HG02678 (cell line): ENCODE measurements around the gene MSH5.

Experiments
- ATAC-seq: cut with Tn5 transposase; IDR thresholded peaks from one replicate; pipeline ENCODE4 v1.9.1; 2021; ENCODE audit warnings: mild to moderate bottlenecking, moderate library complexity; ENCODE audit not compliant: unreplicated experiment

Gene MSH5

DNA sequence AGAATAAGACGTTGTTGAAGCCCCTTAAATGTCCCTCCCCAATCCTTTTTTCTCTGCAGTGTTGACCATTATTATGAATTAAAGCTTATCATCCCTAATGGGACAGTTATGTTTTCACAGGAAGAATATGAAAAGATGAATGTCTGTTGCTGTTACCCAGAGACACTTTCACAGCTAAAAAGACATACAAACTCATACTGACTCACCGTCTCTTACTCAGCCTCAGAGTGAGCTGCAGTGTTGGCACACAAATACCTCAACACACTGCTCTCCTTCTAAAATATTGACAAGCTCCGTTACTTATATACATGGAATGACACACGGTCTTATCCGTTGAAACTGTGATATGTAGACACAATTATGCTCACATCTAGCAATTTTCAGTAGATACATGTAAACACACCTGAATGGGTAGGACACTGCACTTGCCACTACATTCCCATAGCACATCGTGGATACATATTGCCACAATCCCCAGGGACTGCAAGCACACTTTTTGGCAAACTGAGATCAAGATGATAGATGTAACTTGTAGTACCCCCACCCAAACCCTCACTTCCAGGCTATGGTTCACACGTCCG lies 13.0 kb downstream of the MSH5 start:
- no peak for ATAC-seq

- no peak for ATAC-seq
Observed at GRCh38 chr6:31758281-31758680, 18.5 kb downstream of the MSH5 start.

- ATAC-seq, result no peak
Observed at GRCh38 chr6:31760790-31761189, 21.0 kb downstream of the MSH5 start.

- no peak for ATAC-seq
Observed at GRCh38 chr6:31761343-31761742, 21.5 kb downstream of the MSH5 start.

DNA sequence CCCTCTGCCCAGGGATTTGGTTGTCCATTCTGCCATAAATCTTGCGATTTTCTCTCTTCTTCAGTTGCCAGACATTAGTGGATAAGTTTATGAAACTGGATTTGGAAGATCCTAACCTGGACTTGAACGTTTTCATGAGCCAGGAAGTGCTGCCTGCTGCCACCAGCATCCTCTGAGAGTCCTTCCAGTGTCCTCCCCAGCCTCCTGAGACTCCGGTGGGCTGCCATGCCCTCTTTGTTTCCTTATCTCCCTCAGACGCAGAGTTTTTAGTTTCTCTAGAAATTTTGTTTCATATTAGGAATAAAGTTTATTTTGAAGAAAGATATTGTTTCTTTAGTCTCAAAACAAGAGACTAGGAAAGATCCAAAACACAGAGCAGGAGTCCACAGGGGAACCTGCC lies 22.6 kb downstream of the MSH5 start, which contains the start of gene SAPCD1:
Gene SAPCD1 (plus strand): TSS at position 301 of the 400 bp plus-strand sequence. CDS start 399 bp downstream, outside the sequence.
- ATAC-seq, result no peak

DNA sequence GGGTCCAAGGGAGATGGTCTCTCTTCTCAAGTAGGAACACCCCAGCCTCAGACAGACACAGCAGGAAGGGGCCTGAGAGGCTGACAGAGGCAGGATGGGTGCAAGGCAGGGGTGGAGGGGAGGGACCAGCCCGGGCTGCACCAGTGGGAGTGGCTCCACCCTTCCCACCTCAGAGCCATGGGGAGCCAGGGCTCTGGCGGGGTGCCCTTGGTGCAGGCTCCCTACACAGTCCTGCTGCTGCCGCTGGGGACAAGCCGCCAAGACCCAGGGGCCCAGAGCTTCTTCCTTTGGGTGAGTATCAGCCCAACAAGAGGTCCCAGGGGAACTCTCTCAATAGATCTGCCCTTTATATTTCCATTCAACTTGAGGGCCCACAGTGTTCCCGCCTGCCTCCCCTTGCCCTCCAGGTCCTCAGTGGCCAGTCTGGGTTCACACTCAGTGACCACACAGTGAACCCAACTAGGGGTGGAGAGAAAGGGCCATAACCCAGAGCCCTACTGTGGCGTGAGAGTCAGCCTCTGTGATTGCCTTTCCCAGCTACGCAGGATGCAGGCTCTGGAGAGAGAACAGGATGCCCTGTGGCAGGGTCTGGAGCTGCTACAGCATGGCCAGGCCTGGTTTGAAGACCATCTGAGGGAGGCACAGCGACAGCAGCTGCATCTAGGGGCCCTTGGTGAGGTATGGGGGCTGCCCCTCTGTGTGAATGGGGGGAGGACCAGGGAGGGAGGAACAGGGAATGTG lies 23.2 kb downstream of the MSH5 start:
- ATAC-seq, result no peak

GRCh38 chr6:31763619-31763940 lies 23.8 kb downstream of the MSH5 start:
- no peak for ATAC-seq

DNA sequence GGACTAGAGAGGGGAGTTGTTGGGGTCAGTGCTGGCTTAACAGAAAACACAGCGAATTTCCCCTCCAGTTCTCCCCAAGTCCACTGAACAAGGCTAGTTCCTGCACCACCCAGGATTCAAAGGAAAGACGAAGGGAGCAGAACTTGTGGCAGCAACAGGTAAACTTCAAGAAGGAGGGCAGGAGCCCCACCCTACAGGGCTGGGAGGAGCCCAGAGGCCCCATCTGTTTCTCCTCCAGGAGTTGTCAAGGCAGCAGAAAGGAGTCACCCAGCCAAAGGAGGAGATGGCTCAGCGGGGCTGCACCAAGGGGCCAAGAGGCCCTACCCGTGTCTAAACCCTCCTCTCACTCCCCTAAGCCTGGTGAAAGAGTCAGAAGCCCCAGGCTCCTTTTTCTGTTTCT lies 24.4 kb downstream of the MSH5 start:
- no peak for ATAC-seq

DNA sequence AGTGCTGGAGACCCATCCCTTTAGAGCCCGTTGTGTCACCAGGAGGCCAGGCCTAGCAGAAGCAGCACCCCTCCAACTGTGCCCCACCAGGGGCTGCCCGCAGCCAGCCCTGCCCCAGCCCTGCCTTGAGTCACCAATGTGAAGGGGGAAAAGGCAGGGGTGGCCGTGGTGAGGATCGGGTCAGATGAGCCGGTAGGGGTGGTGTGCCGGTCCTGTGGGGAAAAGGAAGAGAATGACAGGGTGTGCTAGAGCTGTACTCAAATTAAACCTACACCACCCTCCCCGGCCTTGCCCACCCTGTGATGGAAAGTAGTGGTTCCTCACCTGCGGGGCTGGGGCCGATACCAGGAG lies 25.7 kb downstream of the MSH5 start:
- no peak for ATAC-seq

DNA sequence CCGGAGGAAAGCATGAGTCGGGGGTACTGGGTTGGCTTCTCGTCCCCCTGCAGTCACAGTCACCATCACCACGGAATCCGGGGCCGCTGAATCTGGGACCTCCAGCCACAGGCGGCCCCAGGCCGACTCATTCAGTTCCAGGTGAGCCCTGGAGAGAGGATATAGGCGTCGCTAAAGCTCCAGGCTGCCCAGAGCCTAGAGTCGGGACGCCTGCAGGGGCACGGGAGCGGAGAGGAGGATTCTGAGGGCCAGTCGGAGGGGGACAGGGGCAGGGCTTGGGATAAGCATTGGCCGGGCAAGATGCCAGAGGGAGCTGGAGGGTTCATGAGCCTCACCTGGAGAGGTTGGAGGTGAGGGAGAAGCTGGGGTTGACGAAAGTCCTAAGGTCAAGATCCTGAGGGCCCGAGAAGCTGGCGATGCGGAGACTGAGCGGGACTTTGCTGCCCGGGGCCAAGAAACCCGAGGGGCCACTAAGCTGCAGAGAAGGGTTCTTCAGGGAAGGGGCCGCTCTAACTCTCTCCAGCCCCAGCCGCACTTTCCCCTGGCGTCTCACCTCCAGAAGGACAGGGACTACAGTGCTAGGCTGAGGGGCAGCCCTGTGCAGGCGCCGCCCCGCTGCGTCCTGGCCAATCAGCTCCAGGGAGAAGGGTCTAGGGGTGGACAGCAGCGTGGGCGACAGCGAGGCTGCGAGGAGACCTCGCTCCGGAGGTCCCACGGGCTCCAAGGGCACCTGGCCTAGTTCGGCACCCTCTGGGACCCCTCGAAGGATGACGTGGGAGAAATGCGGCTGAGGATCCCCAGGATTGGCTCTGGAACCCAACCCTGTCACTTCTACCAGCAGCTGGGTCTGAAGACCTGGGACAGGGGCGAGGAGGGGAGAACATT lies 26.3 kb downstream of the MSH5 start:
- no peak for ATAC-seq

DNA sequence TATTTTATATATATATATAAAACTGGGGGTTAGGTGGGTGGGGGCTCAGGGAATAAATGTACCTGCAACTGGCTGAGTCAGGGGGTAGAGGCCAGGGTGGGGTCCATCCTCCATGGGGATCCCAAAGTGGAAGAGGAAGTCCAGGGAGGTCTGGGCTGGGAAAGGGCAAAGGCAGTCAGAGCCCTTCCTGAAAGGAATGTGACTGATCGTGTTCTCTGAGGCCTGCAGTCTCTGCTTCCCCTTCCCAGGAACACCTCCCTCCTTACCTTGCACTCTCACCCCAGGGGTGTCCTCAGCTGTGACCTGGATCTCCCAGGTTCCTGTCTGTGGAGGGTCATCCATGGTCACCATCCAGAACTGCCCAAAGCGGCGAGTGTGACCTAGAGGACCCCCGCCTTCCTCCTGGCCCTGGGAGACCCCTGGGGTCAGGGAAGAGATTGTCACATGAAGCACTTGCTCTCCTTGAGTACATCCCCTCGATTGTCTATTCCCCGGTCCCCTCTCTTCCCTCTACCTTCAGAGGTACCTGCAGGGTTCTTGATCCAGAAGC lies 27.4 kb downstream of the MSH5 start:
- ATAC-seq, result no peak

- ATAC-seq, result no peak
Observed at GRCh38 chr6:31768363-31769257, 28.8 kb downstream of the MSH5 start.

DNA sequence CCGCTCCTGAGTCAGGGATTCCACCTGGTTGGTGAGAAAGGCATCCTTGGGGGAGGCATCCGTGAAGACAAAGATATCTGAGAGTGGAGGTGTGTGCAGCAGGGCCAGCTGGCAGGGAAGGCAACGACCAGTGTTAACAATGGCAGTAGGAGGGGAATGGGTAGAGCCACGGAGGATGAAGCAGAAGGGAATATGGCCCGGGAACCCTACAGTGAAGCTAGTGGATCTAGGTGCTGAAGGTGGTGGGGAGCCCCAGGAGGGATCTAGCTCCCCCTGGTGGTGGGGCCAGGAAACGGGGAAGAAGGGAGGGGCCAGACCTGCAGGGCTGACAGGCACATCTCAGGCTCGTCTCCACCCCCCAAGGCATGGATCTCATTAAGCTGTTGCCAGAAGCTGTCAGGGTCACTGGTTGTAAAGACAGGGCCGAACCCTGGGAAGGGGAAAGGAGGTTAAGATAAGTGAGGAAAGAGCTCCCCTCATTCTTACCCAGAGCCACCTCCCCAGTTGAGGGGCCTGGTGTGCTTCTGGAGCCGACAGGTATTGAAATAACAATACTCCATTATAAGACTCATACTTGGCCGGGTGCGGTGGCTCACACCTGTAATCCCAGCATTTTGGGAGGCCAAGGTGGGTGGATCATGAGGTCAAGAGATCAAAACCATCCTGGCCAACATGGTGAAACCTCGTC lies 30.0 kb downstream of the MSH5 start:
- ATAC-seq, result no peak

GRCh38 chr6:31770860-31771259 lies 31.1 kb downstream of the MSH5 start:
- ATAC-seq, result no peak

GRCh38 chr6:31771992-31772358 lies 32.2 kb downstream of the MSH5 start:
- ATAC-seq, result no peak

- no peak for ATAC-seq
Observed at GRCh38 chr6:31775184-31775583, 35.4 kb downstream of the MSH5 start.

DNA sequence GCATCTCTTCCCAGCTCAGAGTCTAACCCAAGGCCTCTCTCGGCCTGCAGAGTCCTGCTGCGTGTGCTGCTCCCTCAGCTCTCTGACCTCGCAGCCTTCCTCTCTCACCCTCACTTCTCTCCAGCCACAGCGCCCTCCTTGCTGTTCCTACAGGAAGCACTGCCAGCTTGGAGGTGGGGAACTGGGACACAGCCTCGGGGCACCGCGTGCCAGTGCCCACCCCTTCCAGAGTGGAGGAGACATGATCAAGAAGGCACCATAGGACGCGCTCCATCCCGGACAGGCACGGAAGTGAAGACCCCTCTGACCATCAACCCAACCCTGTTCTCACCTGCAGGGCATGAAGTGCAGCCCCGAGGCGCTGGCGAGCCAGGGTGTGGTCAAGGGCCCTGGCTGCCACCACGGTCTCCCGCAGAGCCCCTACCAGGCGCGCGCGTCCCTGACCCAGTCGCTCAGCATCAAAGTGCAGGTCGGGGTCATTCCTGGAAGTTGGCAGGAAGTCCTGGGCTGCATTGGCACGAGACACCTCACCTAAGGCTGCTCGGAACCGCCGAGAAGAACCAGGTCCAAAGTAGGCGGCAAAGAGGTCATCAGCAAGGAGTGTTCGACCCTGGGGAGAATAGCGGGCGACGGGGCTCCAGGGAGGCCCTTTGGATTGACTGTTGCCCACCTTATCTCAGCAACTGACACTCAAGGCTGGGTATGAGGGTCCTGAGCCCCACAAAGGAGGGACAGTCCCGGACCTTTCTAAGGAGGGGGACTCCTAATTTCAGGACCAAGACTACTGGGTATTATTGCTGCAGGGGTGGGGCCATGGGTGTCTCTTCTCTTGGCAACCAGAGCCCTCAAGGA lies 36.1 kb downstream of the MSH5 start:
- ATAC-seq, result no peak

DNA sequence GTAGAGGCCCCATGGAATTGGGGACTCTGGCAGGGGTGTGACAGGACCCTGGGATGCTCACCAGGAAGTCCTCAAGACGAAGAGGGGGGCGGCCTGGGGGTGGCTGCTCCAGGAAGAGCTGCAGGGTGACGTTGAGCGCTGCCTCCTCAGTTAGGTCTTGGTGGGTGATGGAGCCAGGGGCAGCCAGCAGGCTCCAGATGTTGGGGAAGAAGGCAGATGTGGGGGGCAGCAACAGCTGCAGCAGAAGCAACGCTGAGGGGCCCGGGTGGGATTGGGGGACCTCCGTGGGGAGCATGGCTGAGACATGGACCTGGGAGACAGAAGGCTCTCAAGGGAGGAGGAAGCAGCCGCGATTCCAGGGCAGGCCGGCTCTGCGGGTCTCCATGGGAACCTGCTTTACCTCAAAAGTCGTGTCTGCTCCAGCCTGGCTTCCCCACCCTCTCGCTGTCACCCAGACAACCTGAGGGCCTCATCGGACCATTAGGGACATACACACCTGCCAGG lies 36.7 kb downstream of the MSH5 start:
- ATAC-seq, result no peak
